Measurements from ENCODE around the gene LMTK2. TPM values are rescaled to one million over a fixed set of nuclear protein-coding genes. Genes with fewer than 3 reads are reported as not detected.

The LMTK2 gene
- polyA plus RNA-seq, 4 donors: 3.8 to 18.5 (median 7.6) TPM

DNA sequence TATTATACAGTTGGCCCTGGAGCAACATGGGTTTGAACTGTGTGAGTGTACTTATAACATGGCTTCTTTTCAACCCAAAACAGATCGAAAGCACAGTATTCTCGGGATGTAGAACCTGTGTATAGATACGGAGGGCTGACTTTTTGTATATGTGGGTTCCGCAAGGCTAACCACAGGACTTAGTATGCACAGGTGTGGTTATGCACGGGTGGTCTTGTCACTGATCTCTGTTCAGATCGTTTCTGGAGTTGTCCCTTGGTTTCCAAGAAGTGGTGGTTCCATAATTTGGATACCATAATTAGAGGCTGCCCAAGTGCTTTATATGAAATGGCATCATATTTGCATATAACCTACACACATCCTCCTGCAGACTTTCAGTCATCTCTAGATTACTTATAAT, 93.7 kb downstream of the LMTK2 start:
- FAIRE-seq: no peak
- Histone ChIP-seq H3K27ac (ENCODE audit: low read depth in 1 of 3, low read length in 2 of 3) (no peak overlapping the region), H3K4me1 (ENCODE audit: control insufficient read depth in 3 of 3, insufficient read depth in 2 of 3, low read depth in 1 of 3, low read length in 2 of 3) (peaks cover 0 to 7% (median 2%) of the 10 kb centered on the region in 3 donors), H3K27me3 (ENCODE audit: control insufficient read depth in 3 of 3, insufficient read depth in 3 of 3, low read length in 3 of 3) (no peaks in the 10 kb centered on the region), H3K4me3 (ENCODE audit: low read depth in 1 of 3, low read length in 3 of 3) (no peak overlapping the region), H3K9me3 (ENCODE audit: control insufficient read depth in 2 of 2, insufficient read depth in 1 of 2, low read depth in 1 of 2, low read length in 1 of 2) (peaks cover 0 to 4% of the 10 kb centered on the region in 2 donors), H3K36me3 (ENCODE audit: control insufficient read depth in 3 of 3, insufficient read depth in 2 of 3, low read depth in 1 of 3, low read length in 3 of 3) (peaks cover 3 to 64% (median 9%) of the 10 kb centered on the region in 3 donors)
- no peak for DNase-seq
- 70 to 78% (median 77%) methylated on average over 6 of the region's 6 CpGs for WGBS, 3 donors

DNA sequence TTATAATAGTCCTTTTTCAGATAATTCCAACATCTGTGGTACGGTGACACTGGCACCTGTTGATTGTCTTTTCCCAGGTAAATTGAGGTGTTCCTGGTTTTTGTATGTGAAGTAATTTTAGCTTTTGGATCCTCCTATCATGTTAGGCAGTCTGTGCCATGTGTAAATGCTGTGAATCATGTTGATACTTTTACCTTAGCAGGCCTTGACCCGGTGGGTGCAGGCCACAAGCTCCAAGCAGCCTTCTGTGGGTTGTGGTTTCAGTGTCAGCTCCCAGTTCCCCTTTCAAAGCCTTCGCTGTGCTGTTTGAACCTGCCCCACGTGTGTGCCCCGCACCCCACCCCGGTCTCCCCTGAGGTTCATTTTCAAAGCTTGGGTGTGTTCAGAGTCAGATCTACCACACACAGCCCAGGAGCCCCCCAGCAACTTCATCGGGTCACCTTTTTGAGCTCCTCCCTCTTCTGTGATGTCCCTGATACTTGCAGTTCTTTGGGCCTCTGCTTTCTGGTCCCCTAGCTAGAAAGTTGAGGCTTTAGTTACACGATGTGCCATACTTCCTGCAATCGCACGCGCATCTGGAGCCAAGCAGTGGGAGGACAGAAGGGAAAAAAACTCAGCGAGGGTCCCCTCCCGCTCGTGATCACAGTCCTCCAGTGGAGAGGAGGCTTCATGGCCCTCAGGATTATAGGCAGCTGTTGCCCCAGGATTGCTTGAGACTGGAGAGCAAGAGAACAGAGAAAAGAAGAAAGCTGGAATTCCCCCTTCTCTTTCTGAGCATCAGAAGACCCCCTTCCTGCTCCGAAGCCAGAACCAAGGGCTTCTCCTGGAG, 95.9 kb downstream of the LMTK2 start:
- peaks cover 0 to 7% (median 2%) of the 10 kb centered on the region in 3 donors for H3K4me1 ChIP-seq (ENCODE audit: control insufficient read depth in 3 of 3, insufficient read depth in 2 of 3, low read depth in 1 of 3, low read length in 2 of 3)
- DNase-seq (peak in 1 of 2 donors; percentile 32), FAIRE-seq (no peak)
- peaks cover 0 to 4% of the 10 kb centered on the region in 2 donors for H3K9me3 ChIP-seq (ENCODE audit: control insufficient read depth in 2 of 2, insufficient read depth in 1 of 2, low read depth in 1 of 2, low read length in 1 of 2)
- no peak overlapping the region for H3K4me3 ChIP-seq (ENCODE audit: low read depth in 1 of 3, low read length in 3 of 3)
- H3K36me3 ChIP-seq (ENCODE audit: control insufficient read depth in 3 of 3, insufficient read depth in 2 of 3, low read depth in 1 of 3, low read length in 3 of 3): peaks cover 3 to 62% (median 12%) of the 10 kb centered on the region in 3 donors
- H3K27me3 ChIP-seq (ENCODE audit: control insufficient read depth in 3 of 3, insufficient read depth in 3 of 3, low read length in 3 of 3): no peaks in the 10 kb centered on the region
- WGBS, 3 donors: 65 to 85% (median 71%) methylated on average over 15 of the region's 15 CpGs
- peak overlapping the region in 1 of 3 donors; percentile 71 for H3K27ac ChIP-seq (ENCODE audit: low read depth in 1 of 3, low read length in 2 of 3)

DNA sequence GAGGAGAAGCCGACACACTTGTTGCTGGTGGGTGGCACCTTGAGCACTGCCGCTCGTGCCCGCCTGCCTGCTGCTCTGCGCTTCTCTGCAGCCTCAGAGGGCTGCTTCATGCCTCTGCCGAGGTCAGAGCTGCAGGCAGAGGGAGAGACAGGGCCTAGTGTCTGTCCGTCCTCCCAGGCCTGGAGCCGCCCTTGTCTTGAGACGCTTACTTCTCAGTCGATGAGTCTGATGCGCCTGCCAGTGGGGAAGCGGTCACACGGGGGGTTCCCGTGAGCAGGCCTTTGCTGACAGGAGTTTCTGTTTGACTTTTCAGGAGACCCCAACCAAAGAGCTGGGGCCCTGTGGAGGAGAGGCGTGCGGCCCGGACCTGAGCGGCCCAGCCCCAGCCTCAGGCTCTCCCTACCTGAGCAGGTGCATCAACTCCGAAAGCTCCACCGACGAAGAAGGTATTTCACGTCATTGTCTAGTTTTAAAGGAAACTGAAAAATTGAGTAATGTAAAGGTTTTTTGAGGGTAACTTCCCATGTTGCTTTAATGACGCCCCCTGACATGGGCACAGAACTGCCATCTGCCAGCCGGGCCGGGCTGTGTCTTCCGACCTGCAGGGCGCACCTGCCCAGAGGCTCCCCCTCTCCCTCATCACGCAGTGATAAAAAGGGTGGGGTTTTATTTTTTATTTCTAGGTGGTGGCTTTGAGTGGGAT, 96.8 kb downstream of the LMTK2 start:
- no peak overlapping the region for H3K4me3 ChIP-seq (ENCODE audit: low read depth in 1 of 3, low read length in 3 of 3)
- no peak for FAIRE-seq
- H3K27ac ChIP-seq (ENCODE audit: low read depth in 1 of 3, low read length in 2 of 3): peak overlapping the region in 1 of 3 donors; percentile 71
- WGBS, 3 donors: 76 to 85% (median 79%) methylated on average over 28 of the region's 28 CpGs
- H3K27me3 ChIP-seq (ENCODE audit: control insufficient read depth in 3 of 3, insufficient read depth in 3 of 3, low read length in 3 of 3): no peaks in the 10 kb centered on the region
- peaks cover 3 to 59% (median 10%) of the 10 kb centered on the region in 3 donors for H3K36me3 ChIP-seq (ENCODE audit: control insufficient read depth in 3 of 3, insufficient read depth in 2 of 3, low read depth in 1 of 3, low read length in 3 of 3)
- peaks cover 0 to 2% of the 10 kb centered on the region in 2 donors for H3K9me3 ChIP-seq (ENCODE audit: control insufficient read depth in 2 of 2, insufficient read depth in 1 of 2, low read depth in 1 of 2, low read length in 1 of 2)
- H3K4me1 ChIP-seq (ENCODE audit: control insufficient read depth in 3 of 3, insufficient read depth in 2 of 3, low read depth in 1 of 3, low read length in 2 of 3): peaks cover 0 to 7% (median 2%) of the 10 kb centered on the region in 3 donors
- no peak for DNase-seq

DNA sequence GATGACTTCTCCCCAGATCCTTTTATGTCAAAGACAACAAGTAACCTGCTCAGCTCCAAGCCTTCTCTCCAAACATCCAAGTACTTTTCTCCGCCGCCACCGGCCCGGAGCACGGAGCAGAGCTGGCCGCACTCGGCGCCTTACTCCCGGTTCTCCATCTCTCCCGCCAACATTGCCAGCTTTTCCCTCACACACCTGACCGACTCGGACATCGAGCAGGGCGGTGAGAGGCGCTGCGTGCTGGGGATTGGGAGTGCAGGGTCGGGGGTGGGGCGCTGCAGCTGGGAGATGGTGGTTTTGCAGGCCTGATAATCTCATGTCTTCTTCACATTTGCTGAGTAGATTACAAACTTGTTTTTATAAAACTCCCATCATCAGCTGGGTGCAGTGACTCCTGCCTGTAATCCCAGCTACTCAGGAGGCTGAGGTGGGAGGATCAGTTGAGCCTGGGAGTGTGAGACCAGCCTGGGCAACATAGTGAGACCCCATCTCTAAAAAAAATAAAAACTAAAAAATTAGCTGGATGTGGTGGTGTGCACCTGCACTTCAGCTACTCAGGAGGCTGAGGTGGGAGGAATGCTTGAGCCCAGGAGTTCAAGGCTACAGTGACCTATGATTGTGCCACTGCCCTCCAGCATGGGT, 97.4 kb downstream of the LMTK2 start:
- DNase-seq: no peak
- Histone ChIP-seq H3K9me3 (ENCODE audit: control insufficient read depth in 2 of 2, insufficient read depth in 1 of 2, low read depth in 1 of 2, low read length in 1 of 2) (no peaks in the 10 kb centered on the region), H3K4me1 (ENCODE audit: control insufficient read depth in 3 of 3, insufficient read depth in 2 of 3, low read depth in 1 of 3, low read length in 2 of 3) (peaks cover 0 to 7% (median 2%) of the 10 kb centered on the region in 3 donors), H3K27me3 (ENCODE audit: control insufficient read depth in 3 of 3, insufficient read depth in 3 of 3, low read length in 3 of 3) (no peaks in the 10 kb centered on the region), H3K4me3 (ENCODE audit: low read depth in 1 of 3, low read length in 3 of 3) (no peak overlapping the region), H3K27ac (ENCODE audit: low read depth in 1 of 3, low read length in 2 of 3) (peak overlapping the region in 2 of 3 donors; percentile 48 to 52), H3K36me3 (ENCODE audit: control insufficient read depth in 3 of 3, insufficient read depth in 2 of 3, low read depth in 1 of 3, low read length in 3 of 3) (peaks cover 3 to 57% (median 8%) of the 10 kb centered on the region in 3 donors)
- 87 to 95% (median 95%) methylated on average over 18 of the region's 18 CpGs for WGBS, 3 donors
- no peak for FAIRE-seq

DNA sequence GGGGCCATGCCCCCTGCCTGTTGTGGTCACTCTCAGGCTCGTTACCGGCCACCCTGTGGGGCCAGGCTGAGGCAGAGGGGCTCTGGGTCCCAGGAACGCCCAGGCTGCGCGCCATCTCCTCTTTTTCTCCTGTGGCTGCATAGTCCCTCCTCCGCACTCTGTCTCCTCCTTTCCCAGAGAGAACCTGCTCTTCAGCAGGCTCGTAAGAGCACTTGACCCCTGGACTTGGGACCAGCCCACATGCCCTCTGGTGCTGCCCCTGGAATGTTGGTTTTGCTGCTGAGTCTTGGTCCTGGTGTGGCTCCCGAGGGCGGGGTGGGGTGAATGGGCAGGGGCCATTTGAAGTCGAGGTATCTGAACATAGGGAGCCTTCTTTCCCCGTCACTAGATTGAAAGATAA, 98.0 kb downstream of the LMTK2 start:
- FAIRE-seq: no peak
- no peak overlapping the region for H3K4me3 ChIP-seq (ENCODE audit: low read depth in 1 of 3, low read length in 3 of 3)
- H3K27me3 ChIP-seq (ENCODE audit: control insufficient read depth in 3 of 3, insufficient read depth in 3 of 3, low read length in 3 of 3): no peaks in the 10 kb centered on the region
- H3K4me1 ChIP-seq (ENCODE audit: control insufficient read depth in 3 of 3, insufficient read depth in 2 of 3, low read depth in 1 of 3, low read length in 2 of 3): peaks cover 0 to 7% (median 2%) of the 10 kb centered on the region in 3 donors
- no peaks in the 10 kb centered on the region for H3K9me3 ChIP-seq (ENCODE audit: control insufficient read depth in 2 of 2, insufficient read depth in 1 of 2, low read depth in 1 of 2, low read length in 1 of 2)
- peak; percentile 70 to 94 for DNase-seq
- WGBS, 3 donors: 31 to 64% (median 40%) methylated on average over 11 of the region's 11 CpGs
- peak overlapping the region in 2 of 3 donors; percentile 48 to 52 for H3K27ac ChIP-seq (ENCODE audit: low read depth in 1 of 3, low read length in 2 of 3)
- peaks cover 3 to 55% (median 8%) of the 10 kb centered on the region in 3 donors for H3K36me3 ChIP-seq (ENCODE audit: control insufficient read depth in 3 of 3, insufficient read depth in 2 of 3, low read depth in 1 of 3, low read length in 3 of 3)

DNA sequence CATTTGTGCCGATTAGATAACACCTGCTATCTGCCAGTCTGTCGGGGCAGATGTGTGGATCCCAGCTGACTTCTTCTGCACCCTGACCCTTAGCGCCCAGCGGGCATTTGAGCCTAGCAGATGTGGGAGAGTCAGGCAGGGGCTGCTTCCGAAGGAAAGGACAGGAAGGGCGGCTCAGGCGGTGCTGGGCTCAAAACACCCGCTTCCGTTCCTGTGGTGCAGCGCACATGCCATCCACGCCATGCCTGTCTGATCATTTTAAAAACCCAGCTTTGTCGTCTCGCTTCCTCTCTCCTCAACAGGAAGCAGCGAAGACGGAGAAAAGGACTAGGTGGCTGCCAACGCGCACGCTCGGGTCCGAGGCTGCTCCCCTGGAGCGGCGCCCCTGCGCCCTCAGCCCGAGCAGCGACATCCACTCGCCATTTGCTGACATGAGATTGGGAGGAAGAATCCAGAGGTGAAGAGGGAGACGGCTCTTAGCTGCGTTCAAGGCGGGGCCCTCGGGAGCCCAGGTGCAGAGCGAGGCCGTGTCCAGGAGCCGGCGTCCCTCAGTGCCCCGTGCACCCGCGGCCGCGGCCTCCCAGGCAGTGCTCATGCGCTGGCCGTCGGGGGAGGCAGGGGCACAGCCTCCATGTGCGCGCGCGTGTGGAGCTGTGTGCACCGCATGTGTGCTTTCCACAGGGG, 98.6 kb downstream of the LMTK2 start:
- DNase-seq: no peak
- WGBS, 3 donors: 37 to 87% (median 59%) methylated on average over 39 to 47 of the region's 47 CpGs

DNA sequence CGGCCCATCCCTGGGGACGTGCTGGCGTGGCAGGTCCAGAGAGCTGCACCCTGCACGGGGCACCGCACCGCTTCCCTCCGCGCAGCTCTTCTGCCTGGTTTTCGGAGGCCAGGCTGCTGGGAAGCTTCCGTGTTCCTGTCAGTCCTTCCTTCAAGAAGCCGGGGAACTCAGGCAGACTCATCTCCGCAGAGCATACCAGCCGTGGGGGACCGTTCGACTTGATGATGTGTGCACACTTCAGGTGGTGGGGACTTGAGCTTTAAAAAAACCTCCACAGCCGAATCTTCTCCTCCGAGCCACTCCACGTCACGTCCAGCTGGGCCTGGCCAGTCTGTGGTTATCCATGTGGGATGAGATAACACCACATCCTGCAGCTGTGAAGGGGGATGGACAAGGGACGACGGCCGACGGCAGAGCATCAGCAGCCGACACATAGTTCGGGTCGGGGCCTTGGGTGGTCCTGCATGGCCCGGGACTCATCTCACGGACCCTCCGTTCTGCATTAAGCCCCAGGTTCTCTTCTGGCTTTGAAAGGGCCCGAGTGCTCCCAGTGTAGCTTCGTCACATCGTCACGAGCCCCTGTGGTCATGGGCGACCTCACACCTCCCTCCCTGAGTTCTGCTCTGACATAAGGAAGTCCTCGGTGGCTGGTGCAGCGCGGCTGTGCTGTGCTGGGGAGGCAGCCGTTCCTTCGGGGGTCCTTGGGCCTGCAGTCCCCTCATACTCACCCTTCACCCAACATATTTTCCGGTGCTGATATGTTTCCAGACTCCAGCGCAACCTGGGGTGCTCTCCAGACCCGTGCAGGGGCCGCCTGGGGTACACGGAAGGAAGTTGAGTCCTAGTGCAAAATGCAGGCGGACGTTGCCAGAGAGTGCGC, 100.0 kb downstream of the LMTK2 start:
- Histone ChIP-seq H3K4me3 (ENCODE audit: low read depth in 1 of 3, low read length in 3 of 3) (no peak overlapping the region), H3K4me1 (ENCODE audit: control insufficient read depth in 3 of 3, insufficient read depth in 2 of 3, low read depth in 1 of 3, low read length in 2 of 3) (peaks cover 2 to 9% (median 2%) of the 10 kb centered on the region in 3 donors), H3K36me3 (ENCODE audit: control insufficient read depth in 3 of 3, insufficient read depth in 2 of 3, low read depth in 1 of 3, low read length in 3 of 3) (peaks cover 3 to 53% (median 8%) of the 10 kb centered on the region in 3 donors), H3K9me3 (ENCODE audit: control insufficient read depth in 2 of 2, insufficient read depth in 1 of 2, low read depth in 1 of 2, low read length in 1 of 2) (no peaks in the 10 kb centered on the region), H3K27ac (ENCODE audit: low read depth in 1 of 3, low read length in 2 of 3) (no peak overlapping the region), H3K27me3 (ENCODE audit: control insufficient read depth in 3 of 3, insufficient read depth in 3 of 3, low read length in 3 of 3) (no peaks in the 10 kb centered on the region)
- DNase-seq (no peak), FAIRE-seq (no peak)
- 94 to 96% (median 94%) methylated on average over 47 of the region's 47 CpGs for WGBS, 3 donors

More for the DNA sequence above, 98.6 kb downstream of the LMTK2 start:
- Histone ChIP-seq H3K27me3 (ENCODE audit: control insufficient read depth in 3 of 3, insufficient read depth in 3 of 3, low read length in 3 of 3) (no peaks in the 10 kb centered on the region), H3K36me3 (ENCODE audit: control insufficient read depth in 3 of 3, insufficient read depth in 2 of 3, low read depth in 1 of 3, low read length in 3 of 3) (peaks cover 3 to 55% (median 8%) of the 10 kb centered on the region in 3 donors), H3K4me3 (ENCODE audit: low read depth in 1 of 3, low read length in 3 of 3) (no peak overlapping the region), H3K4me1 (ENCODE audit: control insufficient read depth in 3 of 3, insufficient read depth in 2 of 3, low read depth in 1 of 3, low read length in 2 of 3) (peaks cover 0 to 7% (median 2%) of the 10 kb centered on the region in 3 donors), H3K9me3 (ENCODE audit: control insufficient read depth in 2 of 2, insufficient read depth in 1 of 2, low read depth in 1 of 2, low read length in 1 of 2) (no peaks in the 10 kb centered on the region), H3K27ac (ENCODE audit: low read depth in 1 of 3, low read length in 2 of 3) (peak overlapping the region in 2 of 3 donors; percentile 47 to 69)
- FAIRE-seq: no peak

Measured in small intestine (tissue), 7 donors.